GM18951 (cell line): ENCODE results near the gene AVL9.
"Not testable (repeated sequence)": the region's sequence is repeated elsewhere in the genome, so short reads cannot be mapped to it uniquely, and the experiment has no call there.

Source experiments
- POLR2A ChIP-seq: IDR thresholded peaks from 4 replicates; pipeline ENCODE4 v1.6.1; 2011; ENCODE audit warnings: mild to moderate bottlenecking; ENCODE audit not compliant: insufficient read length, insufficient read depth; ENCODE audit errors: extremely low read depth
- in situ Hi-C: fragments of 300-500 bp; cut with MboI; formaldehyde crosslinking; loops from one replicate; pipeline ENCODE4 v1.12.0; 2022; ENCODE audit warnings: low sequenced_read_pairs, mixed read lengths, inconsistent platforms; ENCODE audit not compliant: unreplicated experiment

AVL9 gene

GRCh38 chr7:32476816-32477648 is 18.3 kb upstream of the AVL9 start:
- no peak for TF ChIP-seq POLR2A
- in situ Hi-C loops = no loop called here

- TF ChIP-seq POLR2A = no peak
- in situ Hi-C loops = no loop called here
Observed at GRCh38 chr7:32477649-32477980, 17.7 kb upstream of the AVL9 start.

GRCh38 chr7:32479574-32480200 is 15.6 kb upstream of the AVL9 start:
- no peak for TF ChIP-seq POLR2A
- in situ Hi-C loops = no loop called here

- TF ChIP-seq POLR2A = no peak
- in situ Hi-C loops = no loop called here
Observed at GRCh38 chr7:32481176-32481575, 14.1 kb upstream of the AVL9 start.

- TF ChIP-seq POLR2A = no peak
- in situ Hi-C loops = no loop called here
Observed at GRCh38 chr7:32481921-32482320, 13.4 kb upstream of the AVL9 start.

- in situ Hi-C loops = no loop called here
- TF ChIP-seq POLR2A = no peak
Observed at GRCh38 chr7:32489788-32490126, 5.5 kb upstream of the AVL9 start.

- in situ Hi-C loops = no loop called here
Observed at GRCh38 chr7:32490127-32490796, 5.0 kb upstream of the AVL9 start, which contains the start of gene LSM5. Gene LSM5, minus strand, starts transcription at chr7:32490380. Its CDS starts 15 bp downstream, at chr7:32490365.

GRCh38 chr7:32494946-32495297 is 367 bp upstream of the AVL9 start:
- peak; percentile 73 for TF ChIP-seq POLR2A
- in situ Hi-C loops = no loop called here

More at GRCh38 chr7:32490127-32490796, 5.0 kb upstream of the AVL9 start, which contains the start of gene LSM5:
- TF ChIP-seq POLR2A = peak; percentile 75

- in situ Hi-C loops = no loop called here
- no peak for TF ChIP-seq POLR2A
Observed at GRCh38 chr7:32496052-32496813, 944 bp downstream of the AVL9 start.

- in situ Hi-C loops = not testable (repeated sequence)
Observed at GRCh38 chr7:32499755-32500154, 4.5 kb downstream of the AVL9 start.

- in situ Hi-C loops = not testable (repeated sequence)
Observed at GRCh38 chr7:32500216-32500615, 4.9 kb downstream of the AVL9 start.

GRCh38 chr7:32500922-32501341 is 5.6 kb downstream of the AVL9 start:
- TF ChIP-seq POLR2A = no peak
- in situ Hi-C loops = no loop called here

GRCh38 chr7:32501522-32501921 is 6.2 kb downstream of the AVL9 start:
- in situ Hi-C loops = no loop called here
- TF ChIP-seq POLR2A = no peak
